Testis (tissue), 2 donors: Measurements from ENCODE around the gene LPAR1.

ENCODE experiments used
- CTCF ChIP-seq, 3 experiments: fragments of 450-650 bp in 2 of 3; fragments of 200-600 bp in 1 of 3; sonication (generic) in 1 of 3; IDR thresholded peaks; one replicate each; pipeline ENCODE4 v1.5.1; 2016 to 2019; ENCODE audit warnings: antibody characterized with exemption in 3 of 3, mild to moderate bottlenecking in 2 of 3, moderate library complexity in 1 of 3
- POLR2A ChIP-seq: fragments of 450-650 bp; IDR thresholded peaks from one replicate; pipeline ENCODE4 v1.6.1; 2017; ENCODE audit warnings: antibody characterized with exemption, mild to moderate bottlenecking, moderate library complexity

GRCh38 chr9:110990481-110990880 is 47.8 kb downstream of the LPAR1 start:
- TF ChIP-seq CTCF (IDR thresholded peaks at IDR 0.05) (no peak), POLR2A (no peak)
